ENCODE results near the gene C19orf85. TPM values are rescaled to one million over a fixed set of nuclear protein-coding genes. Genes with fewer than 3 reads are reported as not detected.
"Not testable (repeated sequence)": the region's sequence is repeated elsewhere in the genome, so short reads cannot be mapped to it uniquely, and the experiment has no call there.

The C19orf85 gene
- total RNA-seq, 1 donor: not detected

DNA sequence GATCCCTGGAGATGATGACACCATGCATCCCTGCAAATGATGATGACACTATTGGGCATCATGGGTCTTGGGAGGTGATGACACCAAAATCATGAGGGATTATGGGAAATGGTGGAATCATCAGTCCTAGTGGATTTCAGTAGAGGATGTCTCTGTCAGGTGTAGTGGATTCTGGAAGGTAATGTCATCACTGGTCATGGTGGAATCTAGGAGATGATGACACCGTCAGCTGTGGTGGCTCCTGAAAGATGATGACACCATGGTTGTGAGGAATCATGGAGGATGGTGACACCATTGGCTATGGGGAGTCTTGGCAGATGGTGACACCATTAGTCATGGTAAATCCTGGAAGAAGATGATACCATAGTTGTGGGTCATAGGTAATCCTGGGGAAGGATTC is 33.4 kb downstream of the C19orf85 start:
- H3K4me3 ChIP-seq (ENCODE audit: low read depth, low read length): no peak overlapping the region
- TF ChIP-seq, protein P1, sequence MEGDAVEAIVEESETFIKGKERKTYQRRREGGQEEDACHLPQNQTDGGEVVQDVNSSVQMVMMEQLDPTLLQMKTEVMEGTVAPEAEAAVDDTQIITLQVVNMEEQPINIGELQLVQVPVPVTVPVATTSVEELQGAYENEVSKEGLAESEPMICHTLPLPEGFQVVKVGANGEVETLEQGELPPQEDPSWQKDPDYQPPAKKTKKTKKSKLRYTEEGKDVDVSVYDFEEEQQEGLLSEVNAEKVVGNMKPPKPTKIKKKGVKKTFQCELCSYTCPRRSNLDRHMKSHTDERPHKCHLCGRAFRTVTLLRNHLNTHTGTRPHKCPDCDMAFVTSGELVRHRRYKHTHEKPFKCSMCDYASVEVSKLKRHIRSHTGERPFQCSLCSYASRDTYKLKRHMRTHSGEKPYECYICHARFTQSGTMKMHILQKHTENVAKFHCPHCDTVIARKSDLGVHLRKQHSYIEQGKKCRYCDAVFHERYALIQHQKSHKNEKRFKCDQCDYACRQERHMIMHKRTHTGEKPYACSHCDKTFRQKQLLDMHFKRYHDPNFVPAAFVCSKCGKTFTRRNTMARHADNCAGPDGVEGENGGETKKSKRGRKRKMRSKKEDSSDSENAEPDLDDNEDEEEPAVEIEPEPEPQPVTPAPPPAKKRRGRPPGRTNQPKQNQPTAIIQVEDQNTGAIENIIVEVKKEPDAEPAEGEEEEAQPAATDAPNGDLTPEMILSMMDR (IDR thresholded peaks at IDR 0.05; ENCODE audit: insufficient read depth, low read depth, low read length): no peak
- no peak for DNase-seq (ENCODE audit: low read depth)

DNA sequence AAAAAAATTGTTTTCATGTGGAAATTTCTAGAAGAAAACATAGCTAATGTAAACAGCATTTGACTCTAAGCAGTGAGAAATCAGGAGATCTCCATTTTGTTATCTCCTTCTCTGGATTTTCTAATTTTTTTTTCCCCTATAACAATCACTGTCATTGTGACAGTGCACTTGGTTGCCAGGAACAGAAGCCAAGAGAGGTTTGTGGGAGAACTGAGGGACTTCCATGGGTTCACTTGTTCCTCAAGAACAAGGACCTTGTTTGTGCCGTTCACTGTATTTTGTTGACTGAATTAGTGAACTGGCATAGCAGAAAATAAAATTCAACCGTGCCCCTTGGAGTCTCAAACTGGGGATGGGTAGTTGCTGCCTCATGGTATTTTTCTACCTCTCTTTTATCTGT is 38.5 kb downstream of the C19orf85 start:
- TF ChIP-seq, protein P1 (IDR thresholded peaks at IDR 0.05; ENCODE audit: insufficient read depth, low read depth, low read length): no peak

DNA sequence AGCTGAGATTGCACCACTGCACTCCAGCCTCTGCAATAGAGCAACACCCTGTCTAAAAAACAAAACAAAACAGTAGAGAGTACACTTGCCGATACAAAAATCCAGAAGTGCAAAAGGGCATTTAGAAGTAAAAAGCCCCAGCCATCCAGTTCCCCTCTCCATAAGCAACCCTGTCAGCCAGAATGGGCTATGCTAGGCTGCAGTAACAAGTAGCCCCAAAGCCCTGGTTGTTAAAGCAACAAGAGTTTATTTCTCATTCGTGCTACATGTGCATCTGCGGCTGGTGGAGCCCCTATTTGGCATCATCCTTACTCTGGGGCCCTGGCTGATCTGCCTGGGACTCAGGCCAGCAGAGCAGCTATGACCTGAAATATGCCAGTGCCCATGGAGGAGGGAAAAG is 40.0 kb downstream of the C19orf85 start:
- TF ChIP-seq, protein P1 (IDR thresholded peaks at IDR 0.05; ENCODE audit: insufficient read depth, low read depth, low read length): no peak
- H3K4me3 ChIP-seq (ENCODE audit: low read depth, low read length): no peak overlapping the region
- DNase-seq (ENCODE audit: low read depth): no peak

More for the DNA sequence above, 38.5 kb downstream of the C19orf85 start:
- H3K4me3 ChIP-seq (ENCODE audit: low read depth, low read length): no peak overlapping the region
- DNase-seq (ENCODE audit: low read depth): no peak

DNA sequence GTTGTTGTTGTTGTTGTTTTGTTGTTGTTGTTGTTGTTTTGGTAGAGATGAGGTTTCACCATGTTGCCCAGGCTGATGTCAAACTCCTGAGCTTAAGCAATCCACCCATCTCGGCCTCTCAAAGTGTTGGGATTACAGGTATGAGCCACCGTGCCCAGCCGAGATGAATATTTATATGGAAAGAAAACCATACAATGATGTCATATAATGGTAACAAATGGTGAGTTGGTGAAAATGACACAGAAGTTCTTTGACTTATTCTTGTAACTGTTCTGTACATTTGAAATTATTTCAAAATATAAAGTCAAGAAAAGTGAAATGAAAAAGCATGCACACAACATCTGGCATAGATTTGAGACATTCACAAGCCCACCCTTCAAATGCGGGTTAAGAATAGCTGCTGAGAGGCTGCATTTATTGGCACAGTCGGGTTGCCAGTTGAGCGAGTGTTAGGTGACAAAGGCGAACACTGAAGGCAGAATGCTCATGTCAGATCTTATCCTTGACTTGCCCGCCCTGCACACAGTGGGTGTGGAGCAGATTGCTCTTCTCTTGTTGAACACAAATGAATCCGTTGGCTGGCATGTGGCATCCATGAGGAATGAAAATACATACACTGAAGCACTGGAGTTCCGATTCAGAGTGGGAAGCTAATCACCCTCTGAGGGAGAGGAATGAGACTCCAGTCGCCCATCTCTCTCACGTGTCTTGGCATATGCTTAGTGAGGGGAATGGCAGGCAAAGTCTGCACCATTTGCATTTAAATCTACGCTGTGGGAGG is 41.1 kb downstream of the C19orf85 start:
- no peak for DNase-seq (ENCODE audit: low read depth)
- no peak overlapping the region for H3K4me3 ChIP-seq (ENCODE audit: low read depth, low read length)
- TF ChIP-seq, protein P1 (IDR thresholded peaks at IDR 0.05; ENCODE audit: insufficient read depth, low read depth, low read length): no peak

DNA sequence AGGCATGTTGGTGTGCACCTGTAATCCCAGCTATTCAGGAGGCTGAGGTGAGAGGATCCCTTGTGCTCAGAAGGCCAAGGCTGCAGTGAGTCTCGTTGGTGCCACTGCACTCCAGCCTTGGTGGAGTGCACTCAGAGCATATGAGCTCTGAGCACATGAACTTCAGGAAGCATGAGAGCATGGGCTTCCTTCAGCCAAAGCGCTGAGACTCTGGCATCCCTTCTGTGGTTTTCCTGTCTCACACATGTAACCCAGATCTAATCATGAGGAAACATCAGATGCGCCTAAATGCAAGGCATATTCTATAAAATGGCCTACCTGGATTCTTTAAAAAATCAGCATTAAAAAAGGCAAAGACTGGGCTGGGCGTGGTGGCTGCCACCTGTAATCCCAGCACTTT is 43.3 kb downstream of the C19orf85 start:
- not testable (repeated sequence) for H3K4me3 ChIP-seq (ENCODE audit: low read depth, low read length); DNase-seq (ENCODE audit: low read depth)

DNA sequence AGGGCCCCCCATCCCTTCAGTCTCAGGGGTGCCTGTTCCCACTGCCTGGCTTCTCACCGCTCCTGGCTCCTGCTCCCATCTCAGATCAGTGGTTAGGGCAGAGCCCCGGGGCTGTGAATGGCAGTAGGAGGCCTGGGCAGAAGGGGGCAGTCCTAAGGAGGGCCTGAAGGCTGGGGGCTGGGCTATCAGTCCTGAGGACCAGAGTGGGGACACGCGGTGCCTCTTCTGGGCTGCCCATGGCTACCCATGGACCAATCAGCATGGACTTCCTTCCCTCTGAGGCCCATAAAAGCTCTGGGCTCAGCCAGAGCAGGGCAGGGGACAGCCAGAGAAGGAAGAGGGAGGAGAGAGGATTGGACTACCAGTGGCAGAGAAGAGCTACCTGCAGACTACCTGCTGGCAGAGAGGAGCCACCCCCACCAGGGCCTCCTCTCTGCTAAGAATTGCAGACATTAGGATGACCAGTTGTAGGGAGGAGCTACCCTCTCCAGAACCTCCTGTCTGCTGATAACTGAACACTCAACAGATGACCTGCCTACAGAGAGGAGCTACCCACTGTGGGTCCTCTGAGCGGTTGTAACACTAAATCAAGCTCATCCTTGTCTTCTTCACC is 44.8 kb downstream of the C19orf85 start:
- H3K4me3 ChIP-seq (ENCODE audit: low read depth, low read length): no peak overlapping the region
- TF ChIP-seq, protein P1 (IDR thresholded peaks at IDR 0.05; ENCODE audit: insufficient read depth, low read depth, low read length): no peak
- no peak for DNase-seq (ENCODE audit: low read depth)

DNA sequence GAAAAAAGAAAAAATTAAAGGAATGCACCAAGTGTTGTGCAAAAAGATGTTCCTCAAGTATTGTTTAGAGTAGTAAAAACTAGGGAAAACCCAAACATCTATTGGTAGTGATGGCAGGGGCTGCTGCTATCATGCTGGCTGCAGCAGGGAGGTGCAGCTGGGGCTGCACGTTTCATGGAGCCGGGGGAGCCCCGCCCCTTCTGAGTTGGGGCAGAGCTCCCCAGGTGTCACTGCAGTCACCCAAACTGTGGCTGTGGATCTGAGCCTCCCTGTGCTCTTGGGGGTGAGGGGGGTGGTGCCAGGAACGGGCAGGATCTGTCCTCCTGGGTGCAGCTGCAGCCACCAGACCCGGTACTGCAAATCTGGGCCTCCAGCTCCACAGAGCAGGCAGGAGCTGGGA is 45.4 kb downstream of the C19orf85 start:
- no peak overlapping the region for H3K4me3 ChIP-seq (ENCODE audit: low read depth, low read length)
- DNase-seq (ENCODE audit: low read depth): no peak
- TF ChIP-seq, protein P1 (IDR thresholded peaks at IDR 0.05; ENCODE audit: insufficient read depth, low read depth, low read length): no peak
